Neural cell (in vitro differentiated cells): ENCODE results near the gene PMF1.

ENCODE experiments used
- EP300 ChIP-seq: fragments of 450-650 bp; conservative IDR thresholded peaks from 2 replicates; pipeline ENCODE4 v1.6.1; 2014; ENCODE audit warnings: antibody characterized with exemption, mild to moderate bottlenecking, moderate library complexity; ENCODE audit not compliant: poor library complexity, severe bottlenecking
- EZH2 ChIP-seq: fragments of 200-600, 300-800 bp; shearing (Covaris generic), sonication (generic); IDR thresholded peaks from 2 replicates; pipeline ENCODE4 v1.6.1; 2014; ENCODE audit warnings: antibody characterized with exemption, low read length, borderline replicate concordance, mild to moderate bottlenecking; ENCODE audit not compliant: insufficient read depth, poor library complexity, severe bottlenecking
- POLR2AphosphoS5 ChIP-seq: IDR thresholded peaks from 2 replicates; pipeline ENCODE4 v1.6.1; 2012
- TF ChIP-seq, protein P1 (sequence below): fragments of 450-650 bp; IDR thresholded peaks from 2 replicates; pipeline ENCODE4 v1.5.1; 2014; ENCODE audit warnings: antibody characterized with exemption, mild to moderate bottlenecking, moderate library complexity; ENCODE audit not compliant: poor library complexity, severe bottlenecking
- TF ChIP-seq, protein P2 (sequence below): IDR thresholded peaks from 2 replicates; pipeline ENCODE4 v1.6.1; 2012; ENCODE audit warnings: borderline replicate concordance

GRCh38 chr1:156233426-156234127 is 20.8 kb downstream of the PMF1 start:
- TF ChIP-seq, protein P1, sequence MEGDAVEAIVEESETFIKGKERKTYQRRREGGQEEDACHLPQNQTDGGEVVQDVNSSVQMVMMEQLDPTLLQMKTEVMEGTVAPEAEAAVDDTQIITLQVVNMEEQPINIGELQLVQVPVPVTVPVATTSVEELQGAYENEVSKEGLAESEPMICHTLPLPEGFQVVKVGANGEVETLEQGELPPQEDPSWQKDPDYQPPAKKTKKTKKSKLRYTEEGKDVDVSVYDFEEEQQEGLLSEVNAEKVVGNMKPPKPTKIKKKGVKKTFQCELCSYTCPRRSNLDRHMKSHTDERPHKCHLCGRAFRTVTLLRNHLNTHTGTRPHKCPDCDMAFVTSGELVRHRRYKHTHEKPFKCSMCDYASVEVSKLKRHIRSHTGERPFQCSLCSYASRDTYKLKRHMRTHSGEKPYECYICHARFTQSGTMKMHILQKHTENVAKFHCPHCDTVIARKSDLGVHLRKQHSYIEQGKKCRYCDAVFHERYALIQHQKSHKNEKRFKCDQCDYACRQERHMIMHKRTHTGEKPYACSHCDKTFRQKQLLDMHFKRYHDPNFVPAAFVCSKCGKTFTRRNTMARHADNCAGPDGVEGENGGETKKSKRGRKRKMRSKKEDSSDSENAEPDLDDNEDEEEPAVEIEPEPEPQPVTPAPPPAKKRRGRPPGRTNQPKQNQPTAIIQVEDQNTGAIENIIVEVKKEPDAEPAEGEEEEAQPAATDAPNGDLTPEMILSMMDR: no peak
- no peak for TF ChIP-seq EZH2
- TF ChIP-seq EP300: no peak
- TF ChIP-seq POLR2AphosphoS5: no peak
- TF ChIP-seq, protein P2, sequence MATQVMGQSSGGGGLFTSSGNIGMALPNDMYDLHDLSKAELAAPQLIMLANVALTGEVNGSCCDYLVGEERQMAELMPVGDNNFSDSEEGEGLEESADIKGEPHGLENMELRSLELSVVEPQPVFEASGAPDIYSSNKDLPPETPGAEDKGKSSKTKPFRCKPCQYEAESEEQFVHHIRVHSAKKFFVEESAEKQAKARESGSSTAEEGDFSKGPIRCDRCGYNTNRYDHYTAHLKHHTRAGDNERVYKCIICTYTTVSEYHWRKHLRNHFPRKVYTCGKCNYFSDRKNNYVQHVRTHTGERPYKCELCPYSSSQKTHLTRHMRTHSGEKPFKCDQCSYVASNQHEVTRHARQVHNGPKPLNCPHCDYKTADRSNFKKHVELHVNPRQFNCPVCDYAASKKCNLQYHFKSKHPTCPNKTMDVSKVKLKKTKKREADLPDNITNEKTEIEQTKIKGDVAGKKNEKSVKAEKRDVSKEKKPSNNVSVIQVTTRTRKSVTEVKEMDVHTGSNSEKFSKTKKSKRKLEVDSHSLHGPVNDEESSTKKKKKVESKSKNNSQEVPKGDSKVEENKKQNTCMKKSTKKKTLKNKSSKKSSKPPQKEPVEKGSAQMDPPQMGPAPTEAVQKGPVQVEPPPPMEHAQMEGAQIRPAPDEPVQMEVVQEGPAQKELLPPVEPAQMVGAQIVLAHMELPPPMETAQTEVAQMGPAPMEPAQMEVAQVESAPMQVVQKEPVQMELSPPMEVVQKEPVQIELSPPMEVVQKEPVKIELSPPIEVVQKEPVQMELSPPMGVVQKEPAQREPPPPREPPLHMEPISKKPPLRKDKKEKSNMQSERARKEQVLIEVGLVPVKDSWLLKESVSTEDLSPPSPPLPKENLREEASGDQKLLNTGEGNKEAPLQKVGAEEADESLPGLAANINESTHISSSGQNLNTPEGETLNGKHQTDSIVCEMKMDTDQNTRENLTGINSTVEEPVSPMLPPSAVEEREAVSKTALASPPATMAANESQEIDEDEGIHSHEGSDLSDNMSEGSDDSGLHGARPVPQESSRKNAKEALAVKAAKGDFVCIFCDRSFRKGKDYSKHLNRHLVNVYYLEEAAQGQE: no peak
